Measurements from ENCODE around the gene RSBN1. TPM values are rescaled to one million over a fixed set of nuclear protein-coding genes. Genes with fewer than 3 reads are reported as not detected.

The RSBN1 gene
- polyA plus RNA-seq, 1 of the 3 experiments (the other 2 are of a cell fraction) = 4.0 TPM

DNA sequence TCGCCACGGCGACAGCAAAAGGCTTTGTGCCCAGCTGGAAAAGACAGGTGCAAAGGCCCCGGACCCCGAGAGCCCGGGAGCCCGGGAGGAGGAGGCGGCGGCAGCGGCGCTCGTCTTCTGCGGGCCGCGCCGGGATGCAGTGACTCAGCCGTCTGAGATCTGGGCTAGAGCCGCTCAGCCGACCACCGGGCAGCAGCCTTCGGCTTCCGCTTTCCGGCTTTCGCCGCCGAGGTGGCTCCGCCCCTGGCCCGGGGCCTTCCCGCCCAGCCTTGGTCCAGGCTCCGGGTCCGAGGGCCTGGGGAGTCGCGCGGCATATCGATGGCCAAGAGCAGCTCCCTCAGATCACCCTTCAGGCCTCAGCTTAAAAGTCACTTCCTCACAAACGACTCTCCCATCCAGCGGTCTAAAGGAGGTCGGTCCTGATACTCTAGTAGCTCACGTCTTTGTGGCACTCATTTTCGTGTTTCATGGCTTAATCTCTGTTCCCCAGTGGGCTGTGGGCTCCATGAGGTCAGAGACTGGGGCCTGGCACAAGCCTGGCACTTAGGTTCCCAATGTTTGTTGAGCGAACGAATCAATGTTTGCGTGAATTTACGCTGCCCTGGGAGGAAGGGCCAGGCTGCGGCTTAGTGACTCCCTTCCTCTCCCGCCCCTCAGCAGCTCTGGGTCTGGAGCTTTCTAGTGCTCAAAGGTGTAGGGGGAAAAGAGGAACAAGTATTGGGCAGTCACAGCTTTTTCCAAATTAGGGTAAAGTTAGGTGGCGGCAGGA, 52.8 kb downstream of the RSBN1 start, which contains the start of gene PHTF1 (continued):
- TF ChIP-seq GATA2 (CRISPR knock-in tag; IDR thresholded peaks at IDR 0.05) (no peak; the same call in 1 of the 2 replicates), POLR2AphosphoS5 (IDR thresholded peaks at IDR 0.05; ENCODE audit: low read depth, low read length) (peak; percentile 93), FOXJ3 (CRISPR knock-in tag; IDR thresholded peaks at IDR 0.05) (no peak), RFX5 (IDR thresholded peaks at IDR 0.05; ENCODE audit: low read length) (no peak), FOXM1 (IDR thresholded peaks at IDR 0.05; ENCODE audit: low read depth) (no peak), MAX (IDR thresholded peaks at IDR 0.05; ENCODE audit: low read depth) (no peak; the same call in none of the 2 replicates)
- TF ChIP-seq, protein P1, sequence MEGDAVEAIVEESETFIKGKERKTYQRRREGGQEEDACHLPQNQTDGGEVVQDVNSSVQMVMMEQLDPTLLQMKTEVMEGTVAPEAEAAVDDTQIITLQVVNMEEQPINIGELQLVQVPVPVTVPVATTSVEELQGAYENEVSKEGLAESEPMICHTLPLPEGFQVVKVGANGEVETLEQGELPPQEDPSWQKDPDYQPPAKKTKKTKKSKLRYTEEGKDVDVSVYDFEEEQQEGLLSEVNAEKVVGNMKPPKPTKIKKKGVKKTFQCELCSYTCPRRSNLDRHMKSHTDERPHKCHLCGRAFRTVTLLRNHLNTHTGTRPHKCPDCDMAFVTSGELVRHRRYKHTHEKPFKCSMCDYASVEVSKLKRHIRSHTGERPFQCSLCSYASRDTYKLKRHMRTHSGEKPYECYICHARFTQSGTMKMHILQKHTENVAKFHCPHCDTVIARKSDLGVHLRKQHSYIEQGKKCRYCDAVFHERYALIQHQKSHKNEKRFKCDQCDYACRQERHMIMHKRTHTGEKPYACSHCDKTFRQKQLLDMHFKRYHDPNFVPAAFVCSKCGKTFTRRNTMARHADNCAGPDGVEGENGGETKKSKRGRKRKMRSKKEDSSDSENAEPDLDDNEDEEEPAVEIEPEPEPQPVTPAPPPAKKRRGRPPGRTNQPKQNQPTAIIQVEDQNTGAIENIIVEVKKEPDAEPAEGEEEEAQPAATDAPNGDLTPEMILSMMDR (IDR thresholded peaks at IDR 0.05) = no peak
- TF ChIP-seq, protein P2, sequence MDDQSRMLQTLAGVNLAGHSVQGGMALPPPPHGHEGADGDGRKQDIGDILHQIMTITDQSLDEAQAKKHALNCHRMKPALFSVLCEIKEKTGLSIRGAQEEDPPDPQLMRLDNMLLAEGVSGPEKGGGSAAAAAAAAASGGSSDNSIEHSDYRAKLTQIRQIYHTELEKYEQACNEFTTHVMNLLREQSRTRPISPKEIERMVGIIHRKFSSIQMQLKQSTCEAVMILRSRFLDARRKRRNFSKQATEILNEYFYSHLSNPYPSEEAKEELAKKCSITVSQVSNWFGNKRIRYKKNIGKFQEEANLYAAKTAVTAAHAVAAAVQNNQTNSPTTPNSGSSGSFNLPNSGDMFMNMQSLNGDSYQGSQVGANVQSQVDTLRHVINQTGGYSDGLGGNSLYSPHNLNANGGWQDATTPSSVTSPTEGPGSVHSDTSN (IDR thresholded peaks at IDR 0.05) = no peak

- peaks cover 27% of the 10 kb centered on the region for H3F3A ChIP-seq (replicated peaks; ENCODE audit: insufficient read depth)
- CTCF ChIA-PET = interaction anchor here (0.8 to 1.5 kb wide), 4 partner anchors 42 to 686 kb away, joined by 3 to 4 read pairs (median 3); partner anchors contain the start of genes AP4B1, DCLRE1B and LRIG2
These were observed 53.5 kb downstream of the RSBN1 start for GRCh38 chr1:113758631-113759332.

More at GRCh38 chr1:113758631-113759332, 53.5 kb downstream of the RSBN1 start:
- Histone ChIP-seq H2AFZ (ENCODE audit: low read depth) (peak overlapping the region; percentile 81), H4K20me1 (ENCODE audit: insufficient read depth) (no peaks in the 10 kb centered on the region), H3K4me1 (ENCODE audit: control insufficient read depth in 1 of 2, insufficient read depth in 2 of 2, low read depth in 1 of 2, low read length in 1 of 2) (peaks cover 9 to 10% of the 10 kb centered on the region in 2 experiments; a peak in 3 of 4 replicates), H3K9me2 (no peaks in the 10 kb centered on the region), H3K9ac (peak overlapping the region; percentile 88), H3K9me3 (no peaks in the 10 kb centered on the region), H3K4me3 (ENCODE audit: low read depth in 2 of 2, low read length in 1 of 2) (peak overlapping the region; percentile 86 to 89), H3K27me3 (ENCODE audit: insufficient read depth) (no peaks in the 10 kb centered on the region), H3K27ac (ENCODE audit: low read depth in 2 of 2, low read length in 1 of 2) (peak overlapping the region; percentile 95 to 98), H3K4me2 (peak overlapping the region; percentile 89), H3K36me3 (replicated peaks in 1 of 2; ENCODE audit: control insufficient read depth in 1 of 2, insufficient read depth in 2 of 2, low read length in 1 of 2) (peaks cover 6 to 22% of the 10 kb centered on the region in 2 experiments), H3K79me2 (ENCODE audit: insufficient read depth) (peaks cover 50% of the 10 kb centered on the region)
- TF ChIP-seq EZH2phosphoT487 (IDR thresholded peaks at IDR 0.05; ENCODE audit: borderline replicate concordance, low read depth) (no peak), SIN3A (IDR thresholded peaks at IDR 0.05; ENCODE audit: borderline replicate concordance, low read depth, low read length) (peak; percentile 38; the same call in 1 of the 2 replicates)
- 1% methylated on average over 22 of the region's 55 CpGs for WGBS (ENCODE audit: low lambda C conversion rate)
- POLR2A ChIA-PET = interaction anchor here (0.6 to 2.9 kb wide), 7 partner anchors 9 to 891 kb away, joined by 3 to 22 read pairs (median 3); partner anchors contain the start of gene RSBN1
- peak; percentile 82 for DNase-seq
